Measurements from ENCODE around the gene VEGFB. TPM values are rescaled to one million over a fixed set of nuclear protein-coding genes. Genes with fewer than 3 reads are reported as not detected.
A peak's percentile ranks its signal among the peaks of the same experiment; 100 is the strongest.

The VEGFB gene
- total RNA-seq, 1 donor from 2014 or later = 2.3 TPM

DNA sequence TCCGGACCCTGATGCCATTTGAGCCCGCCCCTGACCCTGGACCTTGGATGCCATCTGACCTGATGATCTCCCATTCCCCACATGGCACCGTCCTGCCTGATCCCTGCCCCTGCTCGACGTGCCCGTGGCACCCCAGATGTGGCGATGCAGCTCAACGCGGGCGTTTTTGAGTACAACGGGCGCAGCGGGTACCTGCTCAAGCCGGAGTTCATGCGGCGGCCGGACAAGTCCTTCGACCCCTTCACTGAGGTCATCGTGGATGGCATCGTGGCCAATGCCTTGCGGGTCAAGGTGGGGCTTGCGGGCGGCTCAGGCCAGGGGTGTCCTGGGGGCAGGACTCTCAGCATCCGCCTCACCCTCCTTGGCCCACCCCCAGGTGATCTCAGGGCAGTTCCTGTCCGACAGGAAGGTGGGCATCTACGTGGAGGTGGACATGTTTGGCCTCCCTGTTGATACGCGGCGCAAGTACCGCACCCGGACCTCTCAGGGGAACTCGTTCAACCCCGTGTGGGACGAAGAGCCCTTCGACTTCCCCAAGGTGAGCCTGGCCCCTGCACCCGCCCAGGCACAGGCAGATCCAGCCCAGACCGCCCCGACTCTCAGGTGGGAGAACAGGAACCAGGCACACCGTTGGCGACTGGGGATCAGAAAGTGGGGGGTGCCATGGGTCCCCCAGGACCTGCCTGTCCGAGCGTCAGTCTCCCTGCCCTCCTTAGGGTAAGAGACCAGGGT lies 28.1 kb downstream of the VEGFB start:
- Histone ChIP-seq H2AFZ (replicated peaks) (no peak overlapping the region), H3K27me3 (no peaks in the 10 kb centered on the region), H3K9me3 (ENCODE audit: low read depth) (no peaks in the 10 kb centered on the region), H3K4me2 (no peak overlapping the region), H3K79me2 (ENCODE audit: low read depth) (no peaks in the 10 kb centered on the region), H3K4me3 (no peak overlapping the region), H3K36me3 (no peaks in the 10 kb centered on the region), H3K9ac (no peak overlapping the region), H4K20me1 (ENCODE audit: low read depth) (no peaks in the 10 kb centered on the region), H3K4me1 (no peaks in the 10 kb centered on the region), H3F3A (ENCODE audit: low read depth) (no peaks in the 10 kb centered on the region), H3K27ac (no peak overlapping the region)
- no peak for DNase-seq (ENCODE audit: low spot score)
- H3K36me3 Mint-ChIP-seq = peaks cover 21% of the 10 kb centered on the region
- H3K27ac Mint-ChIP-seq = peak overlapping the region; percentile 46
- no peaks in the 10 kb centered on the region for H3K9me3 Mint-ChIP-seq
- no peak for TF ChIP-seq EZH2 (IDR thresholded peaks at IDR 0.05)
- H3K27me3 Mint-ChIP-seq (ENCODE audit: insufficient read depth, low read depth) = peaks cover 12% of the 10 kb centered on the region
- H3K4me3 Mint-ChIP-seq = no peak overlapping the region
- H3K4me1 Mint-ChIP-seq = peaks cover 3% of the 10 kb centered on the region

DNA sequence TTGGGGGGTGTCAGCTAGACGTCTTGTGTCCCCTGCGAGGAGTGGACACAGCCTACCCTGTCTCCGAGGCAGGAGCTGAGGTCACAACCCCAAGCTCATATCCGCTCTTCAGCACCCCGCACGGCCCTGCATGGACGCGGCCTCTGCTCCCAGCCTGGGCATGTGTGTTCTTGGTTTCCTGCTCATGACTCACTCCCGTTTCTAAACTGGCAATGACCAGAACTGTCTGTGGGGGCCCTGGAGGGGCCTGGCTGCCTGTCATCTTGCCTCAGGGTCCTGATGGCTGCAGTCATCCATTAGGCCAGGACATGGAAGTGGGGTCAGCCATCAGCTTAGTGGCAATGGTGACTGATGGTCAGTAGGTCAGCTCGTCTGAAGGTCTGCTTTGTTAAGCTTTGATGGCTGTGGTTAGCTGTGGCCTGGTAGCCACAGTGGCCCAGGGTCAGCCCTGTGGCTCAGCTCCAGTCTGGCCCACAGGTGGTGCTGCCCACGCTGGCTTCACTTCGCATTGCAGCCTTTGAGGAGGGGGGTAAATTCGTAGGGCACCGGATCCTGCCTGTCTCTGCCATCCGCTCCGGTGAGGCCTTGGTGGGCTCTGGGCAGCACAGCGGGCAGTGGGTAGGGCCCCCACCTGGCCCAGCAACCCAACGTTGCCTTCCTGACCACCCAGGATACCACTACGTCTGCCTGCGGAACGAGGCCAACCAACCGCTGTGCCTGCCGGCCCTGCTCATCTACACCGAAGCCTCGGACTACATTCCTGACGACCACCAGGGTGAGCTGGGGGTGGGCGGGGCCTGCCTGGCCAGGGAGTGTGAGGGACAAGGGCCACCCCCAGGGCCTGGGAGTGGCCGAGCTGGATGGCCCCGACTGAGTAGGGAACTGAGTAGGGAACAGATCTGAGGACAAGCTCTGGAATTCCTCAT lies 28.9 kb downstream of the VEGFB start:
- Mint-ChIP-seq H3K36me3 (peaks cover 18% of the 10 kb centered on the region), H3K27ac (peak overlapping the region; percentile 69), H3K27me3 (ENCODE audit: insufficient read depth, low read depth) (peaks cover 9% of the 10 kb centered on the region), H3K9me3 (no peaks in the 10 kb centered on the region), H3K4me3 (peak overlapping the region; percentile 67), H3K4me1 (peaks cover 11% of the 10 kb centered on the region)
- DNase-seq (ENCODE audit: low spot score) = peak; percentile 61
- no peaks in the 10 kb centered on the region for H3K79me2 ChIP-seq (ENCODE audit: low read depth)
- H3K27me3 ChIP-seq = no peaks in the 10 kb centered on the region
- peaks cover 6% of the 10 kb centered on the region for H3F3A ChIP-seq (ENCODE audit: low read depth)
- H3K36me3 ChIP-seq = no peaks in the 10 kb centered on the region
- H3K4me2 ChIP-seq = no peak overlapping the region
- no peak overlapping the region for H3K4me3 ChIP-seq
- H3K4me1 ChIP-seq = no peaks in the 10 kb centered on the region
- H3K9me3 ChIP-seq (ENCODE audit: low read depth) = no peaks in the 10 kb centered on the region
- H4K20me1 ChIP-seq (ENCODE audit: low read depth) = no peaks in the 10 kb centered on the region
- no peak for TF ChIP-seq EZH2phosphoT487 (IDR thresholded peaks at IDR 0.05)
- TF ChIP-seq, protein P1, sequence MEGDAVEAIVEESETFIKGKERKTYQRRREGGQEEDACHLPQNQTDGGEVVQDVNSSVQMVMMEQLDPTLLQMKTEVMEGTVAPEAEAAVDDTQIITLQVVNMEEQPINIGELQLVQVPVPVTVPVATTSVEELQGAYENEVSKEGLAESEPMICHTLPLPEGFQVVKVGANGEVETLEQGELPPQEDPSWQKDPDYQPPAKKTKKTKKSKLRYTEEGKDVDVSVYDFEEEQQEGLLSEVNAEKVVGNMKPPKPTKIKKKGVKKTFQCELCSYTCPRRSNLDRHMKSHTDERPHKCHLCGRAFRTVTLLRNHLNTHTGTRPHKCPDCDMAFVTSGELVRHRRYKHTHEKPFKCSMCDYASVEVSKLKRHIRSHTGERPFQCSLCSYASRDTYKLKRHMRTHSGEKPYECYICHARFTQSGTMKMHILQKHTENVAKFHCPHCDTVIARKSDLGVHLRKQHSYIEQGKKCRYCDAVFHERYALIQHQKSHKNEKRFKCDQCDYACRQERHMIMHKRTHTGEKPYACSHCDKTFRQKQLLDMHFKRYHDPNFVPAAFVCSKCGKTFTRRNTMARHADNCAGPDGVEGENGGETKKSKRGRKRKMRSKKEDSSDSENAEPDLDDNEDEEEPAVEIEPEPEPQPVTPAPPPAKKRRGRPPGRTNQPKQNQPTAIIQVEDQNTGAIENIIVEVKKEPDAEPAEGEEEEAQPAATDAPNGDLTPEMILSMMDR (IDR thresholded peaks at IDR 0.05) = peak; percentile 13
- peak overlapping the region; percentile 38 for H3K9ac ChIP-seq
- H2AFZ ChIP-seq (replicated peaks) = no peak overlapping the region
- H3K27ac ChIP-seq = no peak overlapping the region

DNA sequence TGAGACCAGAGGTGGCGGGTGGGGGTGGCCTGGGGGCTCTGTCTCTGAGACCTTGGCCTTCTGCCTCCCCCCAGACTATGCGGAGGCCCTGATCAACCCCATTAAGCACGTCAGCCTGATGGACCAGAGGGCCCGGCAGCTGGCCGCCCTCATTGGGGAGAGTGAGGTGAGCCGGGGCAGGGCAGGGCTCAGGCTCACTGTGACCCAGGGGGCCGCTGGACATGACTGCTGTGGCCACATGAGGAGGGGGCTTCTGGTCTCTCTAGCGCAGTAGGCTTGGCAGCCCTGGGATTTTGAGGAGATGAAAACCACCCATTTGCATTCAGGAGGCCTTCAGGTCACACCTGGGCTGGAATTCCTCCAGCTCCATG lies 29.5 kb downstream of the VEGFB start:
- H3K4me1 ChIP-seq = peaks cover 5% of the 10 kb centered on the region
- H3F3A ChIP-seq (ENCODE audit: low read depth) = peaks cover 12% of the 10 kb centered on the region
- Mint-ChIP-seq H3K4me1 (peaks cover 15% of the 10 kb centered on the region), H3K4me3 (no peak overlapping the region), H3K27ac (no peak overlapping the region), H3K36me3 (peaks cover 18% of the 10 kb centered on the region), H3K9me3 (no peaks in the 10 kb centered on the region), H3K27me3 (ENCODE audit: insufficient read depth, low read depth) (peaks cover 12% of the 10 kb centered on the region)
- no peak overlapping the region for H2AFZ ChIP-seq (replicated peaks)
- H4K20me1 ChIP-seq (ENCODE audit: low read depth) = peaks cover 4% of the 10 kb centered on the region
- H3K4me3 ChIP-seq = no peak overlapping the region
- TF ChIP-seq, protein P1 (IDR thresholded peaks at IDR 0.05) = no peak
- no peaks in the 10 kb centered on the region for H3K27me3 ChIP-seq
- H3K4me2 ChIP-seq = no peak overlapping the region
- H3K36me3 ChIP-seq = no peaks in the 10 kb centered on the region
- no peaks in the 10 kb centered on the region for H3K79me2 ChIP-seq (ENCODE audit: low read depth)
- H3K27ac ChIP-seq = no peak overlapping the region
- DNase-seq (ENCODE audit: low spot score) = no peak
- no peak overlapping the region for H3K9ac ChIP-seq
- no peaks in the 10 kb centered on the region for H3K9me3 ChIP-seq (ENCODE audit: low read depth)
